ENCODE results near the gene CAPZB.

Gene CAPZB

DNA sequence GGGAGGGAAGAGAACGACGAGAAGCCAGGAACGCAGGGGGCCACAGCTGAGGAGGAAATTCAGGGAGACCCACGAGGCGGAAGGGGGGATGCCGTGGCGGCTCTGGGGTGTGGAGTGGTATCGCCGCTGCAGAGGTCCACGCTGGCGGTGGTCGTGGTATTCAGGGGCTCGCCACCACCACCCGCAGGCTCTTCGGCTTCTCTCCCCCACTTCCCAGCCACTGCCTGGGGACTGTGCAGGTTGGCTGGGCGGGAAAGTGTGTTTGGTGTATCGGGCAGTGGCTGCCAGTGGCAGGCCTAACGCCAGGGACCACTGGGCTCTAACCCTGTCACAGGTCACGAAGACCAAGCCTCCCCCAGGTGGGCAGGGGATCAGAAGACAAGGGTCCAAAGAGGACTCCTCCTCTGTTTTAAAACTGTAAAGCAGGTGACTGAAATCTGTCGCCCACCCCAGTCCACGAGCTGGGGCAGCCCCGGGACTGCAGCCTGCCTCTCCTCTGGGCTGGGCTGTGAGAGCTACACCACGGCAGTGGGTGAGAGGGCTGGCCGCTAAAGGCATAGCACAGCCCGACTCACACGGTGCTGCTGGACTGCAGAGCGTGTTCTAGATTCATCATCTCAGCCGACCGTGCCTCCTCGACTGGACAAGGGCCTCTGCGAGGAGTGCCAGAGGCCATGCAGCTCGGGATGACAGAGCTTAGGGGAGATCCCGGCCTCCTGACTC lies 142.3 kb downstream of the CAPZB start:
- no peak for DNase-seq

DNA sequence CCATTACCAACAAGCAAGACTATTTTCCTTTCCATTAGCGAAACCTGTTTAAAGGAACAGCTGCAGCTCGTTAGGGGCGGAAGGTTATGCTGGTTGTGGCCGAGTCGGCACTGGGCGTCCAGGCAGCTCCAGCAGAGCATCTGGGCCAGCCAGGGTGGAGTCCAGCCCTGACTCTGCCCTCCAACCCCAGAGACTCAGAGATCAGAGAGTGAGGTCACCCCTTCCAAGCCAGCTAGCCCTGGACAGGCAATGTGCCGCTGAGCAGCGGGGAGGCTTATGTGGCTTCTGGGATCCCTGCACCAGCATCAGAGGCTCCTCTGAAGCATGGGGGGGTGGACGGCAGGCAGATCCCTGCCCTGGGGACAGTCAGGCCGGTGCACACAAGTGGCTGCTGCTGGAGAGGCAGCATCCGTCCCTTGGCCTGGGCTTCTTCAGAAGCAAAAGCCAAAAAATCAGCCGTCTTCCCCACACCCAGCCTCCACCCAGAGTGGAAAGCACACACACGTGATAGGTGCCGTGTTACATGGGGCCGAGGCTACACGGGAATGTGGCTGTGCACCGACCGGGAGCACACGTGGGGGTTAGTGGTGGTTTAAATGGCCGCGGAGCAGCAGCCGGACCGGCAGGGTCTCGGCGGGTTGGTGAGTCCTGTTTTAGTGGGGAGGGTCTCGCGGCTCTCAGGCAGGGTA lies 143.1 kb downstream of the CAPZB start:
- no peak for DNase-seq

DNA sequence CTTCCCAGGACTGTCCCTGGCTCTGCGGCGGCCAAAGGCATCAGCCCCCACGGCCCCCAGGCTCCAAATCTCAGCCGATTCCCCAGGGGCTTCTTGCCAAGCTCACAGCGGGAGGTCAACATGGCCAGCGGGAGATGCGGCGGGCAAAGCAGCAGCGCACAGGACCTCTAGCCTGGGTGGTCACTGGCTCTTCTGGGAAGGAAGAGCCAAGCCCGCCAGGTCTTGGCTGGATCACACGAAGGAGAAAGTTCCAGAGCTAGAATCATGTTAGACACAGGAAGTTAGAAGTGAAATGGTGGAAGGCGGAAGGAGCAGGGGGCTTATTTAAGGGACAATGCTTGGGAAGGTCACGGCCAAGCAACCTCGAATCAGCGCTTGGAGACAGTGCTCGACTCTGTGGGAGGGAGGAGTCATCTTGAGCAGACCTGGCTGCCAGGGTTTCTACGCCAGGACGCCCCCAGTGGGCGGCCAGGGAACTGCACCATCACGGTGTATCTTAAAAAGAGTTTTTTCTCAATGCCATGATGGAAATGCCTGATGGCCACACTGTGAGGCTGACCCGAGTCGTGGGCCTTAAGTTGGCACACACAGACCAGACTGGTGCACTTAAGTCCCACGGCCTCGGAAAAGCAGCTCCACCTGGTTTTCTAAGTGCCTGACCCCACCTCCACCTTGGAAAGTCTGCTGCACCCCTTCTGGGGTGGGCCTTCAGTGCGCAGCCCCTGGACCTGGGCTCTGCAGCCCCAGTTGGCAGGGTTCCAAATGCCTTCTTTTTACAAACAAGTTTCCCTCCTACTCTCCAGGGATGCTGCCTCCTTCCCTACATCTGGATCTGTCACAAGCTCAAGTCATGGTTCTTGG lies 143.9 kb downstream of the CAPZB start:
- DNase-seq = peak; percentile 60

- DNase-seq = no peak
These were observed 144.9 kb downstream of the CAPZB start for GRCh38 chr1:19340387-19340937.

DNA sequence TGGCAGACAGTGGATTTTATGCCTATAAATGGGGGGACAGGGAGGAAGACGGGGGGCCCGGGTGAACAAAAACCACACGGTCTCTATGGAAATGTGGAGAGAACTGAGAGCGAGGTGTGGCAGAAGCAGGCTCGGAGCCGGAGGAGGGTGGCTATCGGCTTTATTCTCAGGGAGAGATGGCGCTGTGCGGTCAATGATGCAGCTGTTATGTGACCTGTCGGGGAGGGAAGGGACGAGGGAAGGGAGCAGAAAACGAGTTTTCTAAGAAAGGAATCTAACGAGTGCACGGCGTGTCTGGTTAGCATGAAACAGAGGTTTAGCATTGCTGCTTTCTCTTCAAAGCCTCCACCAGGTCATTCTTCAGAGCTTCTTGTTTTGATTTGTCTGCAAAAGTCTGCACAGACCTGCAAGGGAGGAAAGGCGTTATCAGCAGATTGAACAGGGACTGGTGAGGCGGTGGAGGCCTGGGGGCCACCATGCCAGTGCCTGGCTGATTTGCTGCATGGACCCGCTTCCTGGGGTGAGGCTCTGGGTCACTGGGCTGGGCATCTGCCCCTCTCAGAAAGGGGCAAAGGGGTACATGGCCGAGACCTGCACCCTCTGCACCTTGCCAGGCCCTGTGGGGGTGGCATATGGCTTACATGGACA lies 146.0 kb downstream of the CAPZB start:
- no peak for DNase-seq

GRCh38 chr1:19338323-19338762 lies 147.0 kb downstream of the CAPZB start:
- DNase-seq = peak; percentile 48

DNA sequence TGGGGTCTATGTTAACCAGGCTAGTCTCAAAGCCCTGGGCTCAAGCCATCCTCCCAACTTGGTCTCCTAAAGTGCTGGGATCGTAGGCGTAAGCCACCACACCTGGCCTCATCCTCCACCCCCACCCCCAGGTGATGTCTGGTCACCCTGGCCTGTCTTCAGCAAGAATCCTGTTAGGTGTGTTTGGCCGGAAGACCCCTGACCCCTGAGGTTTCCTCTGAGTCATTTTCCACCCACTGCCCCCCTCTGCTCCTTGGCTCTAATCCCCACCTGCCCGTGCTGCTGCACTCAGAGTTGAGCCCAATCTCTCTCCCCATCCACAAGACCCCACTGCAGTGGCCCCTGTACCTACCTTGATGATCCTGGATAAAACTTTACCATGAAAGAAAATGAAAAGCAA lies 148.1 kb downstream of the CAPZB start:
- DNase-seq = no peak

DNA sequence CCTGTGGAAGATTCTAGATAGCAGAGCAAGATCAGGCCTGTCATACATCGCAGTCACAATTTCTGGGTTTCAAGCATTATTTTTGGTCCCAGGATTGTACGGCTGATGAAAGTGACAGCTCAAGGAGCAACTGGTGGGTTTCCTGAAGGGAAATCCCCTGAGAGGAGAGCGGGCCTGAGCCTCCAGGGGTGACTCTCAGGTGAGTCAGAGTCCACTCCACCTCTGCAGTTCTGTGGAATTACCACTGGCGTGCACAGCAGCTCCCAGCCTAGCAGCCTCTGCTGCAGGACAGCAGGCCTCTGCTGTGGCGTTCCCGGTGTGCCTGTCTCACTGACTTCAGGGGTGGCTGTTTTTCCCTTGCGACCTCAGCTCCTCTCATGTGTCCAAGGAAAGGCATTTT lies 148.8 kb downstream of the CAPZB start:
- DNase-seq = no peak

DNA sequence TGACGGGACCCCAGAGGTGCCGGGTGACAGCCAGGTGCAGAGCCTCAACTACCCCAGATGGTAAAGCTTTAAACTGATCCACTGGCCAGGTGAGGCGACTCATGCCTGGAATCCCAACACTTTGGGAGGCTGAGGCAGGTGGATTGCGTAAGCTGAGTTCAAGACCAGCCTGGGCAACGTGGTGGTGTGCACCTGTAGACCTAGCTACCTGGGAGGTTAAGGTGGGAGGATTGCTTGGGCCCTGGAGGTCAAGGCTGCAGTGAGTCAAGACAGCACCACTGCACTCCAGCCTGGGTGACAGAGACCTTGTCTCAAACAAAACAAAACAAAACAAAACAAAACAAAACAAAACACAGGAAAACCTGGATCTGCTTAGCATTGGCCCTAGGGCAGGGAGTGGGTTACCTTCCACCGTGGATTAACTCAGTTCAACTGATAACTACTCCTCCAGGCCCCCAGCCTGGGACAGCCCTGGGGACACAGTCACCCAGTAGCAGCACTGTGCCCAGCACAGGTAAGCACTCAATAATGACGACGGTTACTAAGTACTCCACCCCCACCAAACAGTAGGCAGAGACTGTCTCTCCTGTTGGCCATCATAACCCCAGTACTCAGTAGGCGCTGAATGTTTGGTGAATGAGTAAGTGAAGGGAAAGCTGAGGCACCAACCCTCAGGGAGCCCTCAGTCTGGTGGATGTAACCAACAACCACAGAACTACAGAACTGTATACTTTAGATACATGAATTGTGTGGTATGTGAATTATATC lies 151.6 kb downstream of the CAPZB start:
- DNase-seq = no peak

GRCh38 chr1:19332832-19333231 lies 152.5 kb downstream of the CAPZB start:
- DNase-seq = no peak

GRCh38 chr1:19331262-19331878 lies 154.0 kb downstream of the CAPZB start:
- no peak for DNase-seq

GRCh38 chr1:19330449-19331135 lies 154.7 kb downstream of the CAPZB start:
- no peak for DNase-seq

DNA sequence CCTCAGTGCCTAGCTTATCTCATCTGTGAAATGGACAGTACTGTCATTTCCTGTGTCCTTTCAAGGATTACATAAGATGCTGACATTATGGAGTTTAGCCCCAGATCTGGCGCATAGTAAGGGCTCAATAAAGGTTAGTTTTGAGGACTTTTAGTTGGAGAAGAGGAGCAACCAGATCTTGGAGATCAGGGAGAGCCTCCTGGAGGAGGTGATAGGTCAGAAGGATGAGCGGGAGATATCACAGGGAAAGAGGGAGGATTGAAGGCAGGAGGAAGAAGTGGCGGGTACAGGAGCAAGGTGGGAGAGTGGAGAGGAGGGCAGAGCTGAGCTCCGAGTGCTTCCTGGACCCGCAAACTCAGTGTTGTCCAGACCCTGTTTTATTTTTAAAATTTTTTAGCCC lies 155.7 kb downstream of the CAPZB start:
- no peak for DNase-seq

- DNase-seq = no peak
These were observed 156.2 kb downstream of the CAPZB start for GRCh38 chr1:19329188-19329587.

- no peak for DNase-seq
These were observed 156.9 kb downstream of the CAPZB start for GRCh38 chr1:19328486-19328885.

DNA sequence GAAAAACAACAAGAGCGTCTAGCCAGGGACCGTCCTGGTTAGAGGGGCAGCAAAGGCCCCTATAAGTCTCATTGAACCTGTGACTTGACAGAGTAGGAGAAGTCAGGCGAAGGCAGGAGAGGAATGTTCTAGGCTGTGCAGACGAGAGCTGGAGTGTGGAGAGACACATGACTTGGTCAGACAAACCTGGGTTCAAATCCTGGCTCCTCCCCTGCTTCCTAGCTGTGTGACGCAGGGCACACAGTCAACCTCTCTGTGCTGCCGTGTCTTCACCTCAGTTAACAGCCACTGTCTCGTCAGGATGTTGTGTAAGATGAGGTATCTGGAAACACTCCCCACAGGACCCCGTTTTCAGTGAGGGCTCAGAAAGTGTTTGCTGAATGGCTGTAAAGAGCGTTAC lies 157.6 kb downstream of the CAPZB start:
- no peak for DNase-seq

DNA sequence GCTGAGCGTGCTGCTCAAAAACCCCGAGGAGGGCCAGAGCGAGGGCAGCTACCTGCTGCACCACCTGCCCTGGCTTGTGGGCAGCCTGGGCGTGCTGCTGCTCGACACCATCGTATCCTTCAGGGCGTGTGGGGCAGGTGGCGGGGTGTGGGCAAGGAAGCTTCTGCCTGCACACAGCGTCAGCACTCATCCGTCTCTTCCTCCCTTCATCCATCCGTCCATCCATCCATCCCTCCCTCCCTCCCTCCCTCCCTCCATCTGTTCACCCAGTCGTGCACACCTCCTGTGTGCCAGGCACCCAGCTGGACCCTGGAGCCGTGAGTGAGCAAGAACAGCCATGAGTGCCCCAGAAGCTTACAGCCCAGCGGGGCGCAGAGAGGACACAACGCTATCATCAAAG lies 158.0 kb downstream of the CAPZB start:
- DNase-seq = no peak

DNA sequence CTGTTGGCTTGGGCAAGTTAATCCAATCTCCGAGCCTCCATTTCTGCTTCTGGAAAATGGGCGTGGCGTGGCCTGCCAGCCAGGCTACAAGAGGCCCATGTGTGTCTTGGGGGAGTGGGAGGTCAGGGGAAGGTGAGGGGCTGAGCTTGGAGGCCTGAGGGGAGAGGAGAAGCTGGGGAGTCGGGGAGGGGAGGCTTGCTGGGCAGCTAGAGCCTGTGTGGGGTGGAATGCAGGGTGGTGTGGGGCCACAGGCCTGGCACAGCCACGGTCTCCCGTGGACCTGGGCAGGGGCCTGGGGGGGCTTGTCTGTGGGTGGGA lies 158.6 kb downstream of the CAPZB start:
- DNase-seq = no peak

DNA sequence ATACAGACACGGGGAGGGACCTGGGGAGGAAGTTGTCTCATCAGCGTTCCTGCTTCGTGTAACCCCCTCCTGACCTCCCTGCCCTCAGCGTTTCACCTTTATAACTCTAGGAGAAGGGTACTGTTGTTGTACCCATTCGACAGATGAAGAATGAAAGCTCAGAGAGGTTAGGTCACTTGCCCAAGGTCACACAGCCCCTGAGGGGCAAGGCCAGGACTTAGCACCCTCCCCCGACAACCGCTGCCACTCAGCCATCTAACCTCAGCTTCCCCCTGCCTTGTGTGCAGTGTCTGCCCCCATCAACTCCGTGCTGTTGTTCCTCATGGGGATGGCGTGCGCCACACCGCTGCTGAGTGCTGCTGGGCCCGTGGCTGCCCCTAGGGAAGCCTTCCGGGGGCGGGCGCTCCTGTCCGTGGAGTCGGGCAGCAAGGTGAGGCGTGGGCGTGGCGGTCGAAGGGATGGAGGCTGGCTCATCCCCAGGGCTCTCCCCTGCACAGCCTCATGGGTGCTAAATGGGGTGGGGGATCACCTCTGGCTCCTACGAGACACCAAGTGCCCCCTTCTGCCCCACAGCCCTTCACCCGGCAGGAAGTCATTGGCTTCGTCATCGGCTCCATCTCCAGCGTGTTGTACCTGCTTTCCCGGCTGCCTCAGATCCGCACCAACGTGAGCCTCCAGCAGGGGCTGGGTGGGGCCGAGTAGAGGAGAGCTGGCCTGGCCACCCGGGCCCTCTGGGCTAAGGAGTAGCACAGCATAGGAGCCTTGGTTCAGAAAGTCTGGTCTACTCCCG lies 159.2 kb downstream of the CAPZB start:
- peak; percentile 71 for DNase-seq

DNA sequence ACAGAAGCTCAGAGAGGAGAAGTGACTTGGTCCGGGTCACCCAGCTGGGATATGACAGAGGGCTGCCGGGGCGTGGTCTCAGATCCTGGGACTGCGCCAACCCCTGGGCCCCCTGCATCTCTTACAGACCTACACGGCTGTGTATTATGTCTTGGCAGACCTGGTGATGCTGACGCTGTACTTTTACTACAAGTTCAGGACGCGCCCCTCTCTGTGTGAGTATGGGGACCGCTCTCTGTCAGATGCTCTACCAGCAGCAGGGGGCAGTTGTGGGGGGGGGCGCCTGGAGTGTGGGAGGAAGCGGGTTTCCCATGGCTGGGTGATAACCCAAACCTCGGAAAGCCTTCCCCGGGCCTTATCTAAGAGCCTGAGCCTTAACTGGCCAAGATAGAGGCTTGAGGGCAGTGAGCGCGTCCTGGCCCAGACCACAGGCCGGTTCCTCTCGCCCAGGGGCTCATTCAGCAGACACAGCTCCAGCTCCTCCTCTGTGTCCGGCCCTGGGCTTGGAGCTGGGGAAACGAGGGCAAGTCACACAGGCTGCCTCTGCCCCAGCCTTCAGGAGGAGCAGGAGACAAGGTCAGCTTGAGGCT lies 159.9 kb downstream of the CAPZB start:
- no peak for DNase-seq
